ENCODE results near the gene ELFN2.

The ELFN2 gene

GRCh38 chr22:37366601-37367000 lies 60.7 kb downstream of the ELFN2 start:
- TF ChIP-seq FOXP2 (optimal IDR thresholded peaks at IDR 0.05; ENCODE audit: borderline replicate concordance, extremely low read depth, extremely low read length, insufficient read depth) (no peak), POLR2AphosphoS5 (IDR thresholded peaks at IDR 0.05; ENCODE audit: low read depth, low read length) (no peak), SIN3A (IDR thresholded peaks at IDR 0.05; ENCODE audit: borderline replicate concordance, insufficient read depth, low read length) (no peak), TAF1 (IDR thresholded peaks at IDR 0.05; ENCODE audit: borderline replicate concordance, insufficient read depth, low read length) (no peak), REST (IDR thresholded peaks at IDR 0.05; ENCODE audit: insufficient read depth in 1 of 2, low read depth in 2 of 2, low read length in 2 of 2) (no peak)

- no peak for TF ChIP-seq SIN3A (IDR thresholded peaks at IDR 0.05; ENCODE audit: borderline replicate concordance, insufficient read depth, low read length)
- TF ChIP-seq FOXP2 (optimal IDR thresholded peaks at IDR 0.05; ENCODE audit: borderline replicate concordance, extremely low read depth, extremely low read length, insufficient read depth): no peak
Observed at GRCh38 chr22:37365950-37366349, 61.3 kb downstream of the ELFN2 start.

GRCh38 chr22:37363261-37363992 lies 63.9 kb downstream of the ELFN2 start:
- no peak for TF ChIP-seq SIN3A (IDR thresholded peaks at IDR 0.05; ENCODE audit: borderline replicate concordance, insufficient read depth, low read length)
- no peak for TF ChIP-seq FOXP2 (optimal IDR thresholded peaks at IDR 0.05; ENCODE audit: borderline replicate concordance, extremely low read depth, extremely low read length, insufficient read depth)
- TF ChIP-seq TAF1 (IDR thresholded peaks at IDR 0.05; ENCODE audit: borderline replicate concordance, insufficient read depth, low read length): no peak
- TF ChIP-seq REST (IDR thresholded peaks at IDR 0.05; ENCODE audit: insufficient read depth in 1 of 2, low read depth in 2 of 2, low read length in 2 of 2): no peak
- no peak for TF ChIP-seq POLR2AphosphoS5 (IDR thresholded peaks at IDR 0.05; ENCODE audit: low read depth, low read length)

GRCh38 chr22:37362621-37363020 lies 64.7 kb downstream of the ELFN2 start:
- no peak for TF ChIP-seq FOXP2 (optimal IDR thresholded peaks at IDR 0.05; ENCODE audit: borderline replicate concordance, extremely low read depth, extremely low read length, insufficient read depth)
- no peak for TF ChIP-seq TAF1 (IDR thresholded peaks at IDR 0.05; ENCODE audit: borderline replicate concordance, insufficient read depth, low read length)
- TF ChIP-seq REST (IDR thresholded peaks at IDR 0.05; ENCODE audit: insufficient read depth in 1 of 2, low read depth in 2 of 2, low read length in 2 of 2): no peak
- TF ChIP-seq SIN3A (IDR thresholded peaks at IDR 0.05; ENCODE audit: borderline replicate concordance, insufficient read depth, low read length): no peak
- no peak for TF ChIP-seq POLR2AphosphoS5 (IDR thresholded peaks at IDR 0.05; ENCODE audit: low read depth, low read length)

- TF ChIP-seq FOXP2 (optimal IDR thresholded peaks at IDR 0.05; ENCODE audit: borderline replicate concordance, extremely low read depth, extremely low read length, insufficient read depth) (no peak), SIN3A (IDR thresholded peaks at IDR 0.05; ENCODE audit: borderline replicate concordance, insufficient read depth, low read length) (no peak), TAF1 (IDR thresholded peaks at IDR 0.05; ENCODE audit: borderline replicate concordance, insufficient read depth, low read length) (no peak), POLR2AphosphoS5 (IDR thresholded peaks at IDR 0.05; ENCODE audit: low read depth, low read length) (no peak), REST (IDR thresholded peaks at IDR 0.05; ENCODE audit: insufficient read depth in 1 of 2, low read depth in 2 of 2, low read length in 2 of 2) (no peak)
Observed at GRCh38 chr22:37358917-37359316, 68.4 kb downstream of the ELFN2 start.

All from PFSK-1 (cell line).